H9 (cell line): ENCODE results near the gene KDM4C. TPM values are rescaled to one million over a fixed set of nuclear protein-coding genes. Genes with fewer than 3 reads are reported as not detected.

ENCODE experiments used
- DNase-seq: peaks from one replicate; pipeline ENCODE4 v3.0.0-alpha.2; 2017
- H2AFZ ChIP-seq: one replicate; pipeline ENCODE4 v1.6.1; 2013; ENCODE audit warnings: mild to moderate bottlenecking, low read length, control low read depth, moderate library complexity
- H2AK5ac ChIP-seq: 2 replicates; pipeline ENCODE4 v1.6.1; 2013; ENCODE audit warnings: low read length, control low read depth, mixed read lengths; ENCODE audit not compliant: insufficient read length
- H2BK120ac ChIP-seq: one replicate; pipeline ENCODE4 v1.6.1; 2013; ENCODE audit warnings: low read depth, mild to moderate bottlenecking, low read length, control low read depth, inconsistent platforms; ENCODE audit not compliant: poor library complexity, severe bottlenecking
- H2BK12ac ChIP-seq: 2 replicates; pipeline ENCODE4 v1.6.1; 2013; ENCODE audit warnings: low read length, control low read depth, mixed read lengths, low read depth; ENCODE audit not compliant: insufficient read length
- H2BK15ac ChIP-seq: 2 replicates; pipeline ENCODE4 v1.6.1; 2013; ENCODE audit warnings: low read depth, low read length, control low read depth
- H2BK20ac ChIP-seq: one replicate; pipeline ENCODE4 v1.6.1; 2013; ENCODE audit warnings: low read depth, mild to moderate bottlenecking, low read length, control low read depth, inconsistent platforms; ENCODE audit not compliant: poor library complexity, severe bottlenecking
- H2BK5ac ChIP-seq: 2 replicates; pipeline ENCODE4 v1.6.1; 2013; ENCODE audit warnings: low read length, control low read depth, mixed read lengths; ENCODE audit not compliant: insufficient read length
- H3K14ac ChIP-seq: 2 replicates; pipeline ENCODE4 v1.6.1; 2013; ENCODE audit warnings: low read length, control low read depth; ENCODE audit not compliant: insufficient read depth
- H3K18ac ChIP-seq: 2 replicates; pipeline ENCODE4 v1.6.1; 2013; ENCODE audit warnings: low read depth, mild to moderate bottlenecking, mixed read lengths, low read length, control low read depth; ENCODE audit not compliant: insufficient read length
- H3K23ac ChIP-seq: 2 replicates; pipeline ENCODE4 v1.6.1; 2013; ENCODE audit warnings: low read length, control low read depth, mixed read lengths, low read depth; ENCODE audit not compliant: insufficient read length
- H3K23me2 ChIP-seq: 2 replicates; pipeline ENCODE4 v1.6.1; 2013; ENCODE audit warnings: low read depth, mild to moderate bottlenecking, mixed read lengths, low read length, control low read depth; ENCODE audit not compliant: insufficient read length, poor library complexity, severe bottlenecking
- H3K27ac ChIP-seq: 2 replicates; pipeline ENCODE4 v1.5.1; 2013; ENCODE audit warnings: low read length, control low read depth, mixed read lengths, low read depth; ENCODE audit not compliant: insufficient read length
- H3K27me3 ChIP-seq: 2 replicates; pipeline ENCODE4 v1.6.1; 2013; ENCODE audit warnings: low read length, control low read depth, inconsistent platforms; ENCODE audit not compliant: insufficient read depth
- H3K4ac ChIP-seq: 2 replicates; pipeline ENCODE4 v1.6.1; 2013; ENCODE audit warnings: low read depth, mild to moderate bottlenecking, control low read depth, inconsistent platforms, low read length, moderate library complexity
- H3K4me1 ChIP-seq: 2 replicates; pipeline ENCODE4 v1.6.1; 2013; ENCODE audit warnings: low read length, control low read depth, inconsistent platforms; ENCODE audit not compliant: insufficient read depth
- H3K4me2 ChIP-seq: 2 replicates; pipeline ENCODE4 v1.6.1; 2013; ENCODE audit warnings: low read length, control low read depth, mixed read lengths; ENCODE audit not compliant: insufficient read length, insufficient read depth
- H3K56ac ChIP-seq: 2 replicates; pipeline ENCODE4 v1.6.1; 2013; ENCODE audit warnings: low read depth, mild to moderate bottlenecking, mixed read lengths, low read length, control low read depth; ENCODE audit not compliant: insufficient read length
- H3K79me1 ChIP-seq: 2 replicates; pipeline ENCODE4 v1.6.1; 2013; ENCODE audit warnings: low read depth, mild to moderate bottlenecking, moderate library complexity, low read length, control low read depth, inconsistent platforms; ENCODE audit not compliant: insufficient read depth, poor library complexity, severe bottlenecking
- H3K79me2 ChIP-seq: 2 replicates; pipeline ENCODE4 v1.6.1; 2013; ENCODE audit warnings: low read length, control low read depth, inconsistent platforms; ENCODE audit not compliant: insufficient read depth
- H3K9ac ChIP-seq: 2 replicates; pipeline ENCODE4 v1.6.1; 2013; ENCODE audit warnings: low read length, control low read depth, mixed read lengths; ENCODE audit not compliant: insufficient read length; ENCODE audit errors: extremely low read depth
- H3K9me3 ChIP-seq: one replicate; pipeline ENCODE4 v1.6.1; 2013; ENCODE audit warnings: low read depth, low read length, inconsistent platforms; ENCODE audit not compliant: control insufficient read depth
- H3T11ph ChIP-seq: one replicate; pipeline ENCODE4 v1.6.1; 2013; ENCODE audit warnings: mild to moderate bottlenecking, low read length, control low read depth, inconsistent platforms
- H4K20me1 ChIP-seq: one replicate; pipeline ENCODE4 v1.6.1; 2013; ENCODE audit not compliant: control insufficient read depth, insufficient read length, insufficient read depth
- H4K5ac ChIP-seq: 2 replicates; pipeline ENCODE4 v1.6.1; 2013; ENCODE audit warnings: low read depth, mild to moderate bottlenecking, mixed read lengths, low read length, control low read depth; ENCODE audit not compliant: insufficient read length
- H4K8ac ChIP-seq: replicated peaks from 2 replicates; pipeline ENCODE4 v1.6.1; 2013; ENCODE audit warnings: low read length, control low read depth, mixed read lengths, low read depth; ENCODE audit not compliant: insufficient read length
- H4K91ac ChIP-seq: 2 replicates; pipeline ENCODE4 v1.6.1; 2013; ENCODE audit warnings: low read depth, mild to moderate bottlenecking, moderate library complexity, mixed read lengths, low read length, control low read depth; ENCODE audit not compliant: insufficient read length
- H3K27ac Mint-ChIP-seq, 3 experiments: 2 replicates in 2 of 3; 3 replicates in 1 of 3; pipeline ENCODE4 v1.8.0; 2020 to 2021; ENCODE audit warnings: mixed read lengths in 3 of 3, mild to moderate bottlenecking in 1 of 3, moderate library complexity in 1 of 3
- H3K27me3 Mint-ChIP-seq: 2 replicates; pipeline ENCODE4 v1.8.0; 2021; ENCODE audit warnings: low read depth, mild to moderate bottlenecking, moderate library complexity, mixed read lengths
- H3K36me3 Mint-ChIP-seq, 3 experiments: 2 replicates in 2 of 3; 3 replicates in 1 of 3; pipeline ENCODE4 v1.8.0; 2020 to 2021; ENCODE audit warnings: low read depth in 3 of 3, mixed read lengths in 3 of 3; ENCODE audit not compliant: insufficient read depth in 1 of 3
- H3K4me1 Mint-ChIP-seq, 2 experiments: 2 replicates each; pipeline ENCODE4 v1.8.0; 2020; ENCODE audit warnings: mixed read lengths in 2 of 2
- H3K4me3 Mint-ChIP-seq, 2 experiments: 2 replicates in 1 of 2; 3 replicates in 1 of 2; pipeline ENCODE4 v1.8.0; 2020 to 2021; ENCODE audit warnings: mild to moderate bottlenecking in 2 of 2, mixed read lengths in 2 of 2, moderate library complexity in 1 of 2
- H3K9me3 Mint-ChIP-seq, 2 experiments: 2 replicates in 1 of 2; 3 replicates in 1 of 2; pipeline ENCODE4 v1.8.0; 2020; ENCODE audit warnings: mild to moderate bottlenecking in 2 of 2, mixed read lengths in 2 of 2, moderate library complexity in 1 of 2
- WGBS: extraction: QIAGEN DNeasy Blood & Tissue Kit; methylation state at CpG from one replicate; pipeline ENCODE4 v1.1.7; 2013; ENCODE audit warnings: missing lambda C conversion rate, low lambda C conversion rate, mixed read lengths; ENCODE audit not compliant: insufficient read length; ENCODE audit errors: extremely low coverage; 5-methylcytosine and 5-hydroxymethylcytosine counted together
- total RNA-seq: library from RNA; stranded (reverse); gene quantifications from 2 replicates; pipeline ENCODE4 v1.2.1, GENCODE V29; 2021
- TF ChIP-seq, protein P1 (sequence below): fragments of 200-600 bp; sonication (generic); conservative IDR thresholded peaks from 3 replicates; pipeline ENCODE4 v1.8.0; 2021; ENCODE audit warnings: antibody characterized with exemption, mild to moderate bottlenecking

The KDM4C gene
- total RNA-seq, 1 experiment from 2014 or later: 24.0 TPM

GRCh38 chr9:7169717-7170389 lies 412.1 kb downstream of the KDM4C start:
- Mint-ChIP-seq H3K27ac (no peak overlapping the region), H3K36me3 (peaks cover 0 to 6% (median 5%) of the 10 kb centered on the region in 3 experiments; a peak in 4 of 7 replicates), H3K4me1 (peaks cover 20 to 23% of the 10 kb centered on the region in 2 experiments), H3K9me3 (no peaks in the 10 kb centered on the region), H3K4me3 (no peak overlapping the region), H3K27me3 (no peaks in the 10 kb centered on the region)
- no peak overlapping the region for H3K4me2 ChIP-seq
- no peak for DNase-seq
- H3T11ph ChIP-seq: no peak overlapping the region
- H3K23ac ChIP-seq: no peak overlapping the region
- H3K23me2 ChIP-seq: peaks cover 2% of the 10 kb centered on the region
- H4K20me1 ChIP-seq: no peaks in the 10 kb centered on the region
- no peak overlapping the region for H4K91ac ChIP-seq
- no peaks in the 10 kb centered on the region for H3K9me3 ChIP-seq
- TF ChIP-seq, protein P1, sequence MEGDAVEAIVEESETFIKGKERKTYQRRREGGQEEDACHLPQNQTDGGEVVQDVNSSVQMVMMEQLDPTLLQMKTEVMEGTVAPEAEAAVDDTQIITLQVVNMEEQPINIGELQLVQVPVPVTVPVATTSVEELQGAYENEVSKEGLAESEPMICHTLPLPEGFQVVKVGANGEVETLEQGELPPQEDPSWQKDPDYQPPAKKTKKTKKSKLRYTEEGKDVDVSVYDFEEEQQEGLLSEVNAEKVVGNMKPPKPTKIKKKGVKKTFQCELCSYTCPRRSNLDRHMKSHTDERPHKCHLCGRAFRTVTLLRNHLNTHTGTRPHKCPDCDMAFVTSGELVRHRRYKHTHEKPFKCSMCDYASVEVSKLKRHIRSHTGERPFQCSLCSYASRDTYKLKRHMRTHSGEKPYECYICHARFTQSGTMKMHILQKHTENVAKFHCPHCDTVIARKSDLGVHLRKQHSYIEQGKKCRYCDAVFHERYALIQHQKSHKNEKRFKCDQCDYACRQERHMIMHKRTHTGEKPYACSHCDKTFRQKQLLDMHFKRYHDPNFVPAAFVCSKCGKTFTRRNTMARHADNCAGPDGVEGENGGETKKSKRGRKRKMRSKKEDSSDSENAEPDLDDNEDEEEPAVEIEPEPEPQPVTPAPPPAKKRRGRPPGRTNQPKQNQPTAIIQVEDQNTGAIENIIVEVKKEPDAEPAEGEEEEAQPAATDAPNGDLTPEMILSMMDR: no peak
- no peak overlapping the region for H3K27ac ChIP-seq
- no peak overlapping the region for H2AFZ ChIP-seq
- H3K4ac ChIP-seq: no peak overlapping the region
- H3K79me1 ChIP-seq: no peaks in the 10 kb centered on the region
- no peak overlapping the region for H4K8ac ChIP-seq
- H3K56ac ChIP-seq: no peak overlapping the region
- no CpG with 5 or more reads among the region's 3 CpGs for WGBS
- H2BK12ac ChIP-seq: no peak overlapping the region
- H4K5ac ChIP-seq: no peak overlapping the region
- H2BK15ac ChIP-seq: no peak overlapping the region
- H2BK20ac ChIP-seq: no peak overlapping the region
- no peak overlapping the region for H3K9ac ChIP-seq
- peaks cover 7% of the 10 kb centered on the region; the same call in 1 of the 2 replicates for H3K4me1 ChIP-seq
- H3K14ac ChIP-seq: no peak overlapping the region
- no peak overlapping the region for H2AK5ac ChIP-seq
- H3K18ac ChIP-seq: no peak overlapping the region
- no peaks in the 10 kb centered on the region for H3K27me3 ChIP-seq
- no peaks in the 10 kb centered on the region for H3K79me2 ChIP-seq
- H2BK120ac ChIP-seq: no peak overlapping the region
- no peak overlapping the region for H2BK5ac ChIP-seq
